Kidney (tissue), 14 donors: ENCODE data around the gene UNC119B. TPM values are rescaled to one million over a fixed set of nuclear protein-coding genes. Genes with fewer than 3 reads are reported as not detected.

Experiments
- DNase-seq, 5 donors: peaks; one replicate each; pipeline ENCODE4 v3.0.0-alpha.2; 2013 to 2020
- FAIRE-seq: peaks from 2 replicates; lab custom pipeline; 2012; peaks lifted over from hg19 to GRCh38; lab: Jason Lieb, UNC
- H3K27ac ChIP-seq, 2 donors: one replicate each; pipeline ENCODE4 v1.7.0; 2013; ENCODE audit warnings: low read depth in 2 of 2, low read length in 2 of 2, inconsistent platforms in 1 of 2
- H3K27me3 ChIP-seq: one replicate; pipeline ENCODE4 v1.7.1; 2013; ENCODE audit warnings: low read length, inconsistent platforms; ENCODE audit not compliant: control insufficient read depth, insufficient read depth
- H3K36me3 ChIP-seq, 3 donors: one replicate each; pipeline versions ENCODE4 v1.7.0 to v1.7.1; 2013; ENCODE audit warnings: low read length in 3 of 3, control low read depth in 1 of 3, inconsistent platforms in 1 of 3; ENCODE audit not compliant: insufficient read depth in 3 of 3, control insufficient read depth in 2 of 3
- H3K4me1 ChIP-seq, 3 donors: one replicate each; pipeline versions ENCODE4 v1.7.0 to v1.7.1; 2013; ENCODE audit warnings: low read length in 3 of 3, inconsistent platforms in 1 of 3, low read depth in 1 of 3; ENCODE audit not compliant: control insufficient read depth in 2 of 3, insufficient read depth in 2 of 3
- H3K4me3 ChIP-seq, 3 donors: one replicate each; pipeline versions ENCODE4 v1.7.0 to v1.8.1; 2013; ENCODE audit warnings: low read length in 3 of 3, control low read depth in 1 of 3, inconsistent platforms in 1 of 3
- H3K9ac ChIP-seq, 3 donors: one replicate each; pipeline versions ENCODE4 v1.7.0 to v1.7.1; 2013; ENCODE audit warnings: low read length in 3 of 3, control low read depth in 1 of 3, inconsistent platforms in 1 of 3
- H3K9me3 ChIP-seq, 3 donors: one replicate each; pipeline versions ENCODE4 v1.7.0 to v1.7.1; 2013; ENCODE audit warnings: low read length in 3 of 3, control low read depth in 1 of 3, inconsistent platforms in 1 of 3; ENCODE audit not compliant: control insufficient read depth in 2 of 3, insufficient read depth in 1 of 3
- intact Hi-C: fragments of 100-400 bp; cut with DNase I; formaldehyde crosslinking; loops from one replicate; pipeline ENCODE4 v1.11.1; 2022
- polyA plus RNA-seq: library from polyadenylated mRNA; stranded (reverse); fragments of 350-450 nt; fragmentation: Illumina TruSeq; extraction: RNeasy Lipid Tissue Mini Kit (QIAGEN cat#74804); gene quantifications from one replicate; pipeline ENCODE4 v1.2.3, GENCODE V29; 2014; ENCODE audit warnings: low read depth, low replicate concordance; ENCODE audit not compliant: insufficient read depth
- total RNA-seq: library from RNA; stranded (reverse); fragmentation: NEBNext Ultra II Directional; extraction: Animal tissue kit (Norgen Biotek cat#: 25700); gene quantifications from one replicate; pipeline ENCODE4 v1.2.1, GENCODE V29; 2021
- TF ChIP-seq, protein P1 (sequence below): IDR thresholded peaks from 3 replicates; pipeline ENCODE4 v1.5.1; 2012; ENCODE audit warnings: mild to moderate bottlenecking, moderate library complexity, borderline replicate concordance; ENCODE audit not compliant: insufficient read depth; ENCODE audit errors: extremely low read depth
- donor health status: control.
- donor health status: control.
- donor health status: control.
- donor health status: control.
- donor health status: control.
- donor health status: DM: yes; HTN: yes; CAD: no.
- donor health status: Normal renal cell carcinoma (clear cell type).

UNC119B gene
- total and polyA plus RNA-seq, 2 donors from 2014 or later = 29.4 to 44.5 TPM

GRCh38 chr12:120755269-120755668, 45.0 kb downstream of the UNC119B start:
- TF ChIP-seq, protein P1, sequence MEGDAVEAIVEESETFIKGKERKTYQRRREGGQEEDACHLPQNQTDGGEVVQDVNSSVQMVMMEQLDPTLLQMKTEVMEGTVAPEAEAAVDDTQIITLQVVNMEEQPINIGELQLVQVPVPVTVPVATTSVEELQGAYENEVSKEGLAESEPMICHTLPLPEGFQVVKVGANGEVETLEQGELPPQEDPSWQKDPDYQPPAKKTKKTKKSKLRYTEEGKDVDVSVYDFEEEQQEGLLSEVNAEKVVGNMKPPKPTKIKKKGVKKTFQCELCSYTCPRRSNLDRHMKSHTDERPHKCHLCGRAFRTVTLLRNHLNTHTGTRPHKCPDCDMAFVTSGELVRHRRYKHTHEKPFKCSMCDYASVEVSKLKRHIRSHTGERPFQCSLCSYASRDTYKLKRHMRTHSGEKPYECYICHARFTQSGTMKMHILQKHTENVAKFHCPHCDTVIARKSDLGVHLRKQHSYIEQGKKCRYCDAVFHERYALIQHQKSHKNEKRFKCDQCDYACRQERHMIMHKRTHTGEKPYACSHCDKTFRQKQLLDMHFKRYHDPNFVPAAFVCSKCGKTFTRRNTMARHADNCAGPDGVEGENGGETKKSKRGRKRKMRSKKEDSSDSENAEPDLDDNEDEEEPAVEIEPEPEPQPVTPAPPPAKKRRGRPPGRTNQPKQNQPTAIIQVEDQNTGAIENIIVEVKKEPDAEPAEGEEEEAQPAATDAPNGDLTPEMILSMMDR = no peak
- no peak overlapping the region for H3K27ac ChIP-seq

DNA sequence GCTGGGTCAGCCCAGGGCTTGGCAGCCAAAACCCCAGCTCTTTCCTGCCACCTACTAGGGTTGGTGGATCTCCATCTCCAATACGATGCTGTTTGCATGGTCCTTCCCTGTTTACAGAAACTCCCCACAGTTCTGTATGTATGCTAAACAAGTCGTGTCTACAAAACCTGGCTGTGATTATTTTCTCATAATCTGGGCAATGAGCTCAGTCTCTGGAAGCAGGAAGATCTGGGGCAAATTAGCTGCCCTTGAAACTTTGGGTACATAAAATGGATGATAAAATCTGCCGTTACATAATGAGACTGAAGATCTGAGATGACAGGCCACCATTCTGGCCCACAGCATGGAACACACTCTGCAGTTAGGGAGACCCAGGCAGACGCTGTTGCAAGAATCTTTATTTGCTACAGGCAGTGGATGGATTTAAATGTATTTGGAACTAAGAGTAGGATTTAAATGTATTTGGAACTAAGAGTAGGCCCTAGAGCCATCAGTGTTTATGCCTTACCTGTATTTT, 47.0 kb downstream of the UNC119B start:
- no peaks in the 10 kb centered on the region for H3K27me3 ChIP-seq
- H3K36me3 ChIP-seq = peaks cover 0 to 11% (median 0%) of the 10 kb centered on the region in 3 donors
- DNase-seq (no peak), FAIRE-seq (no peak)
- no peak overlapping the region for H3K4me3 ChIP-seq
- no peak overlapping the region for H3K9ac ChIP-seq
- TF ChIP-seq, protein P1 = no peak
- H3K9me3 ChIP-seq = no peaks in the 10 kb centered on the region
- intact Hi-C loops = no loop called here
- H3K27ac ChIP-seq = no peak overlapping the region
- peaks cover 0 to 5% (median 0%) of the 10 kb centered on the region in 3 donors for H3K4me1 ChIP-seq

More at GRCh38 chr12:120755269-120755668, 45.0 kb downstream of the UNC119B start:
- Histone ChIP-seq H3K9me3 (no peaks in the 10 kb centered on the region), H3K4me3 (no peak overlapping the region), H3K27me3 (no peaks in the 10 kb centered on the region), H3K36me3 (no peaks in the 10 kb centered on the region), H3K4me1 (no peaks in the 10 kb centered on the region), H3K9ac (no peak overlapping the region)
- no peak for DNase-seq
- FAIRE-seq = no peak
- intact Hi-C loops = no loop called here

GRCh38 chr12:120757949-120758348, 47.7 kb downstream of the UNC119B start:
- Histone ChIP-seq H3K27me3 (no peaks in the 10 kb centered on the region), H3K4me3 (no peak overlapping the region), H3K4me1 (peaks cover 0 to 5% (median 0%) of the 10 kb centered on the region in 3 donors), H3K27ac (no peak overlapping the region), H3K9me3 (no peaks in the 10 kb centered on the region), H3K36me3 (peaks cover 0 to 13% (median 2%) of the 10 kb centered on the region in 3 donors), H3K9ac (no peak overlapping the region)
- intact Hi-C loops = no loop called here
- DNase-seq = peak in 1 of 5 donors; percentile 41
- TF ChIP-seq, protein P1 = no peak
- FAIRE-seq = no peak
